ENCODE measurements around the gene UGGT1.
"Not testable (repeated sequence)": the region's sequence is repeated elsewhere in the genome, so short reads cannot be mapped to it uniquely, and the experiment has no call there.

The UGGT1 gene

DNA sequence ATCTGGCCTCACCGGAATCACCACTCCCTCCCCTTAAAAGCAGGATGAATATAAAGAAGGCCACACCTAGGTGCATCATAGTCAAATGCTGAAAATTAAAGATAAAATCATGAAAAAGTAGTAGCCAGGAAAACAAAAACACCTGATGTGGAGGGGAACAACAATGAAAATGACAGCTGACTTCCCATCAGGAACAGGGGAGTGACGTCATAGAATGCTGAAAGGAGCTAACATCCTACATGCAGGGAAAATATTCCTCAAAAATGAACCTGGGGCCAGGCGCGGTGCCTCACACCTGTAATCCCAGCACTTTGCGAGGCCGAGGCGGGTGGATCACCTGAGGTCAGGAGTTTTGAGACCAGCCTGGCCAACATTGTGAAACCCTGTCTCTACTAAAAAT lies 108.1 kb downstream of the UGGT1 start:
- H4K20me1 ChIP-seq (ENCODE audit: insufficient read depth, low read length): no peaks in the 10 kb centered on the region
- no peak overlapping the region for H3K9ac ChIP-seq (ENCODE audit: low read length)
- H3K4me1 ChIP-seq (ENCODE audit: low read length): peaks cover 15% of the 10 kb centered on the region
- no peaks in the 10 kb centered on the region for H3K36me3 ChIP-seq (replicated peaks; ENCODE audit: low read depth, low read length)
- H3K4me3 ChIP-seq (ENCODE audit: low read length): no peak overlapping the region
- no peaks in the 10 kb centered on the region for H3K79me2 ChIP-seq (ENCODE audit: low read length)
- no peaks in the 10 kb centered on the region for H3K27me3 ChIP-seq (ENCODE audit: low read depth, low read length)
- no peak overlapping the region for H3K27ac ChIP-seq (ENCODE audit: low read length)
- TF ChIP-seq, protein P1, sequence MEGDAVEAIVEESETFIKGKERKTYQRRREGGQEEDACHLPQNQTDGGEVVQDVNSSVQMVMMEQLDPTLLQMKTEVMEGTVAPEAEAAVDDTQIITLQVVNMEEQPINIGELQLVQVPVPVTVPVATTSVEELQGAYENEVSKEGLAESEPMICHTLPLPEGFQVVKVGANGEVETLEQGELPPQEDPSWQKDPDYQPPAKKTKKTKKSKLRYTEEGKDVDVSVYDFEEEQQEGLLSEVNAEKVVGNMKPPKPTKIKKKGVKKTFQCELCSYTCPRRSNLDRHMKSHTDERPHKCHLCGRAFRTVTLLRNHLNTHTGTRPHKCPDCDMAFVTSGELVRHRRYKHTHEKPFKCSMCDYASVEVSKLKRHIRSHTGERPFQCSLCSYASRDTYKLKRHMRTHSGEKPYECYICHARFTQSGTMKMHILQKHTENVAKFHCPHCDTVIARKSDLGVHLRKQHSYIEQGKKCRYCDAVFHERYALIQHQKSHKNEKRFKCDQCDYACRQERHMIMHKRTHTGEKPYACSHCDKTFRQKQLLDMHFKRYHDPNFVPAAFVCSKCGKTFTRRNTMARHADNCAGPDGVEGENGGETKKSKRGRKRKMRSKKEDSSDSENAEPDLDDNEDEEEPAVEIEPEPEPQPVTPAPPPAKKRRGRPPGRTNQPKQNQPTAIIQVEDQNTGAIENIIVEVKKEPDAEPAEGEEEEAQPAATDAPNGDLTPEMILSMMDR (IDR thresholded peaks at IDR 0.05; ENCODE audit: low read depth, low read length): no peak
- TF ChIP-seq EZH2phosphoT487 (IDR thresholded peaks at IDR 0.05; ENCODE audit: low read depth): no peak
- no peak overlapping the region for H2AFZ ChIP-seq (ENCODE audit: low read depth, low read length)
- H3K4me2 ChIP-seq (ENCODE audit: low read length): no peak overlapping the region
- H3K9me3 ChIP-seq (ENCODE audit: insufficient read depth, low read length): no peaks in the 10 kb centered on the region

DNA sequence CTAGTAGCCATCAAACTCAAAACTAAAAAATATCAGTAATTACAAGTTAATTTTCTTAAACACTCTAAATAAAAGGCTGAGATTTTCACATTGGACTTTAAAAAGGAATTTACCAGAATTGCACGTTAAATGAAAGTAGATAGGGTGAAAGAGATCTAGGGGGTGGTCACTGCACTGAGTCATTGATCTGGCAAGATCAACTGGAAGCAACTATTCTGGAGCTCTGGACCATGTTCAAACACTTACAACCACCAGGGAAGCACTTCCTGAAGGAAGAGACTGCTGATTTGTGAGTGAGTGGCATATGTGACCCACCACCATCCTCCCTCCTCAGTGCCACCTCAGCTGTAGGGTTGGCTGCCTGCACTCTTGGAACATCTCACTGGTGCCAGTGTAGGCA lies 111.8 kb downstream of the UGGT1 start:
- Histone ChIP-seq H3K4me1 (ENCODE audit: low read length) (no peaks in the 10 kb centered on the region), H4K20me1 (ENCODE audit: insufficient read depth, low read length) (no peaks in the 10 kb centered on the region), H3K27ac (ENCODE audit: low read length) (no peak overlapping the region), H3K9ac (ENCODE audit: low read length) (no peak overlapping the region), H3K4me3 (ENCODE audit: low read length) (no peak overlapping the region), H3K79me2 (ENCODE audit: low read length) (no peaks in the 10 kb centered on the region), H3K27me3 (ENCODE audit: low read depth, low read length) (no peaks in the 10 kb centered on the region), H3K4me2 (ENCODE audit: low read length) (no peak overlapping the region), H2AFZ (ENCODE audit: low read depth, low read length) (no peak overlapping the region), H3K9me3 (ENCODE audit: insufficient read depth, low read length) (no peaks in the 10 kb centered on the region), H3K36me3 (replicated peaks; ENCODE audit: low read depth, low read length) (no peaks in the 10 kb centered on the region)
- TF ChIP-seq EZH2phosphoT487 (IDR thresholded peaks at IDR 0.05; ENCODE audit: low read depth): no peak
- TF ChIP-seq, protein P1 (IDR thresholded peaks at IDR 0.05; ENCODE audit: low read depth, low read length): no peak

DNA sequence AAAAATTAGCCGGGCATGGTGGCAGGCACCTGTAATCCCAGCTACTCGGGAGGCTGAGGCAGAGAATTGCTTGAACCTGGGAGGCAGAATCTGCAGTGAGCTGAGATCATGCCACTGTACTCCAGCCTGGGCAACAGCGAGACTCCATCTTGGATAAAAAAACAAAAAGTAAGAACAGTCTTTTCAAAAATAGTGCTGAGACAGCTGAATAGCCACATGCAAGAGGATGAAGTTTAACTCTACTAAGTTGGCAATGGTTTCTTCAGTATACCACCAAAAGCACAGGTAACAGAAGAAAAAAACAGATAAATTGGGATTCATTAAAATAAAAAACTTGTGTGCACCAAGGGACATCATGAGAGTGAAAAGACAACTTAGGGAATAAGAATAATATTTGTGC lies 115.2 kb downstream of the UGGT1 start:
- Histone ChIP-seq H4K20me1 (ENCODE audit: insufficient read depth, low read length) (no peaks in the 10 kb centered on the region), H3K4me1 (ENCODE audit: low read length) (no peaks in the 10 kb centered on the region), H2AFZ (ENCODE audit: low read depth, low read length) (no peak overlapping the region), H3K27me3 (ENCODE audit: low read depth, low read length) (no peaks in the 10 kb centered on the region), H3K36me3 (replicated peaks; ENCODE audit: low read depth, low read length) (no peaks in the 10 kb centered on the region), H3K79me2 (ENCODE audit: low read length) (no peaks in the 10 kb centered on the region), H3K4me2 (ENCODE audit: low read length) (no peak overlapping the region), H3K9ac (ENCODE audit: low read length) (no peak overlapping the region), H3K27ac (ENCODE audit: low read length) (no peak overlapping the region), H3K9me3 (ENCODE audit: insufficient read depth, low read length) (no peaks in the 10 kb centered on the region), H3K4me3 (ENCODE audit: low read length) (no peak overlapping the region)
- TF ChIP-seq, protein P1 (IDR thresholded peaks at IDR 0.05; ENCODE audit: low read depth, low read length): no peak
- TF ChIP-seq EZH2phosphoT487 (IDR thresholded peaks at IDR 0.05; ENCODE audit: low read depth): no peak

DNA sequence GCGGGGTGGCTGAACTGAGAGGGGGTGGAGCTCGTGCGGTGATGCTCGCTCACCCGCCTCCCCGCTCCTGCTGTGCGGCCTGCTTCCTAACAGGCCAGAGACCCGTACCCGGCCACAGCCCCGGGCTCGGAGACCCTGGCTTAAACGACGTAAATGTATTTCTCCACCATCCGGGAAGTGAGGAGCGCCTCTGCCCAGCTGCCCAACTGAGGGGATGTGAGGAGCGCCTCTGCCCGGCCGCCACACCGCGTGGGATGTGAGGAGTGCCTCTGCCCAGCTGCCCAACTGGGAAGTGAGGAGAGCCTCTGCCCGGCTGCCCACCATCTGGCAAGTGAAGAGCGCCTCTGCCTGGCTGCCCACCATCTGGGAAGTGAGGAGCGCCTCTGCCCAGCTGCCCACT lies 117.0 kb downstream of the UGGT1 start:
- H3K27ac ChIP-seq (ENCODE audit: low read length): no peak overlapping the region
- no peaks in the 10 kb centered on the region for H3K9me3 ChIP-seq (ENCODE audit: insufficient read depth, low read length)
- no peaks in the 10 kb centered on the region for H4K20me1 ChIP-seq (ENCODE audit: insufficient read depth, low read length)
- H3K27me3 ChIP-seq (ENCODE audit: low read depth, low read length): no peaks in the 10 kb centered on the region
- no peak overlapping the region for H3K9ac ChIP-seq (ENCODE audit: low read length)
- no peaks in the 10 kb centered on the region for H3K79me2 ChIP-seq (ENCODE audit: low read length)
- no peaks in the 10 kb centered on the region for H3K36me3 ChIP-seq (replicated peaks; ENCODE audit: low read depth, low read length)
- H3K4me1 ChIP-seq (ENCODE audit: low read length): no peaks in the 10 kb centered on the region
- no peak overlapping the region for H2AFZ ChIP-seq (ENCODE audit: low read depth, low read length)
- H3K4me3 ChIP-seq (ENCODE audit: low read length): no peak overlapping the region
- TF ChIP-seq, protein P1 (IDR thresholded peaks at IDR 0.05; ENCODE audit: low read depth, low read length): no peak
- TF ChIP-seq EZH2phosphoT487 (IDR thresholded peaks at IDR 0.05; ENCODE audit: low read depth): no peak
- no peak overlapping the region for H3K4me2 ChIP-seq (ENCODE audit: low read length)

DNA sequence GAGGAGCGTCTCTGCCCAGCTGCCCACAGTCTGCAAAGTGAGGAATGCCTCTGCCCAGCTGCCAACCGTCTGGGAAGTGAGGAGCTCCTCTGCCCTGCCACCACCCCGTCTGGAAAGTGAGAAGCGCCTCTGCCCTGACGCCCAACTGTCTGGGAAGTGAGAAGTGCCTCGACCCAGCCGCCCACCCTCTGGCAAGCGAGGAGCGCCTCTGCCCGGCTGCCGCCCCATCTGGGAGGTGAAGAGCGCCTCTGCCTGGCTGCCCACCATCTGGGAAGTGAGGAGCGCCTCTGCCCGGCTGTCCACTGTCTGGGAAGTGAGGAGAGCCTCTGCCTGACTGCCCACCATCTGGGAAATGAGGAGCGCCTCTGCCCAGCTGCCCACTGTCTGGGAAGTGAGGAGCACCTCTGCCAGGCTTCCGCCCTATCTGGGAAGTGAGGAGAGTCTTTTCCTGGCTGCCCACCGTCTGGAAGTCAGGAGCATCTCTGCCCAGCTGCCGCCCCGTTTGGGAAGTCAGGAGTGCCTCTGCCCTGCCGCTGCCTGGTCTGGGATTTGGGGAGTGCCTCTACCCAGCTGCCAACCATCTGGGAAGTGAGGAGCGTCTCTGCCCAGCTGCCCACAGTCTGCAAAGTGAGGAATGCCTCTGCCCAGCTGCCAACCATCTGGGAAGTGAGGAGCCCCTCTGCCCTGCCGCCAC lies 117.8 kb downstream of the UGGT1 start:
- not testable (repeated sequence) for H3K4me3 ChIP-seq (ENCODE audit: low read length); H4K20me1 ChIP-seq (ENCODE audit: insufficient read depth, low read length); H3K4me1 ChIP-seq (ENCODE audit: low read length); H3K79me2 ChIP-seq (ENCODE audit: low read length); H3K27ac ChIP-seq (ENCODE audit: low read length); H3K4me2 ChIP-seq (ENCODE audit: low read length); H2AFZ ChIP-seq (ENCODE audit: low read depth, low read length); H3K36me3 ChIP-seq (replicated peaks; ENCODE audit: low read depth, low read length); H3K9me3 ChIP-seq (ENCODE audit: insufficient read depth, low read length); H3K27me3 ChIP-seq (ENCODE audit: low read depth, low read length); H3K9ac ChIP-seq (ENCODE audit: low read length)
